ENCODE data around the gene LRRC74A.

The LRRC74A gene

DNA sequence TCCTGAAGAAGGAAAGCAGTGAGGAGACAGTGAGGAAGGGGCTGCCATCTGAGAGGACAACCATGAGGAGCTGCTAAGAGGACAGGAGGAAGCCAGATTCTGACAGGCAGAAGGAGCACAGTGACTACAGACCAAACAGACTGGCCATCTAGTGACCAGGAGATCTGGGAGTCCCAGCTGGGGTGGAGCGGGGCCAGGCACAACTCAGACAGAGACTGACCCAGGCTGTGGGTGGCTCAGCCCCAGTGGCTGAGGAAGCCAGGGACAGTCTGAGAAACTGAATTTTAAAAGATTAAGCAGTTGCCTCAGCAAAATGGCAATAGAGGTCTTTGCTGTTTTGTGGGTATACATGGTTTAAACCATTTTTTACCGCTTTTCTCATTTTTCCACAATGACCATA lies 28.9 kb downstream of the LRRC74A start:
- no peak for FAIRE-seq

DNA sequence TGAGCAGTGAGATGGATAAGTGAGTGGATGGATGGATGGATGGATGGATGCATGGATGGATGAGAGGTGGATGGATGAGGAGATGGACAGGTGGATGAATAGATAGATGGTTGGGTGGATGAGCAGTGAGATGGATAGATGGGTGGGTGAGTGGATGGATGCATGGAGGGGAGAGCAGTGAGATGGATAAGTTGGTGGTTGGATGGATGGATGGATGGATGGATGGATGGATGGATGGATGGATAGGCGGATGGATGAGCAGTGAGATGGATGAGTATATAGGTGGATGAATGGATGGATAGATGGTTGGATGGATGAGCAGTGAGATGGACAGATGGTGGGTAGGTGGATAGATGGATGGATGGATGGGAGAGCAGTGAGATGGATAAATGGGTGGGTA lies 30.6 kb downstream of the LRRC74A start:
- FAIRE-seq, result no peak

DNA sequence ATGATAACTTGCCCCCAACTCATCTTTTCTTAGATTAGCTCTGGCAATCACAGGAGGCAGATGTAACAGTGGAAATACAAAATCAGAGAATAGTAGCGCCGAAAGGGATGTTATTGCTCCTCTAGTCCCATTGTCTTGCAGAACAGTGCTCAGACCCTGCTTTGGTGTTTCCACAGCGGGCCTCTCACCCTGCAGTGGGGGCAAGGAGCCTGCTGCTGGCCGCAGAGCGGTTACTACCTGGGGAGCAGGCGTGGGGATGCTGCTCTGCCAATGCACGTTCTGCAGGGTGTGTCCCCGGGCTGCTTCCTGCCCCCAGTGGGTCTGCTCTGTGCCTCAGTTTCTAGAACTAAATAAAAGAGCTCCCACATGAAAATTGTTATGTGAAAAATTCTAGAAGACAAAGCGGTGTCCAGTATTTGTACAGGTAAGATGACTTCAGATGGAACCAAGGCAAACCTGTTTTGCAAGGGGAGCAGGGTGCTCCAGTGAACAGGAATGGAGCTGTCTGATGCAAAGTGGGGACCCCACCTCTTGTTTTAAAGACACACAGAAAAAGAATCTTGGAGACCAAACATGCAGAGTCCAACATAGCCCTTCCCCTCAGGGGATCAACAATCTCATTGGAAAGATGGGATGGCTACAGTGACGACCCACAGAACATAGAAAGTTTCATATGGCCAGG lies 35.5 kb downstream of the LRRC74A start:
- no peak for FAIRE-seq

DNA sequence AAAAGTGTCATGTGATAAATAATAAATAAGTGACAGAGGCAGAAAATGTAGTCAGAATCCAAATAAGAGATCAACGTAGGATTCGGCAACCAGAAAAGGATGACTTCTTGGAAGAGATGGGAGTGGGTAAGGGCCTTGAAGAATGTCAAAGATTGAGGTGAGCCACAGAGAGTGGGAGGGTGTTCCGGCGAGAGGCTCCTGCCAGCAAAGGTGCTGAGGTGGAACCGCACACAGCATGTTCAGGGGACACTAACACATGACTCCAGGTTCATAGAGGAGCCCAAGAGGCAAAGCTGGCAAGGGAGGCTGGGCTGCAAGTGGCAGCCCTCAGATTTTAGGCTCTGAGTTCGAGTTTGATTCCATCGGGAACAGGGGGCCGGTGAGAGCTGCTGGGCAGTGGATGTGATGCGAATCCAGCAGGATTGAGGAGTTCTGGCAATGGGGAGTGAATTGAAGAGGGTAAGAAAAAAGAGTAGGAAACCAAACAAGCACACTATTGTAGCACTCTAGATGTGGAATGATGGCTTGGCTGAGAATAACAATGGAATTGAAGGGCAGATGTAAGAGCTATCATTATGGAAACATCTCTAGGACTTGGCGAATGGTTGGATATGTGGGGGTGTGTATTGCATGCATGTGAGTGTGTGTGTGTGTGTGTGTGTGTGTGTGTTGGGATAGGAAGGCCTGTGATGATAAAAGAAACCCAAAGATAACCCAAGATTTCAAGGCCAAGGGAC lies 36.5 kb downstream of the LRRC74A start:
- no peak for FAIRE-seq

DNA sequence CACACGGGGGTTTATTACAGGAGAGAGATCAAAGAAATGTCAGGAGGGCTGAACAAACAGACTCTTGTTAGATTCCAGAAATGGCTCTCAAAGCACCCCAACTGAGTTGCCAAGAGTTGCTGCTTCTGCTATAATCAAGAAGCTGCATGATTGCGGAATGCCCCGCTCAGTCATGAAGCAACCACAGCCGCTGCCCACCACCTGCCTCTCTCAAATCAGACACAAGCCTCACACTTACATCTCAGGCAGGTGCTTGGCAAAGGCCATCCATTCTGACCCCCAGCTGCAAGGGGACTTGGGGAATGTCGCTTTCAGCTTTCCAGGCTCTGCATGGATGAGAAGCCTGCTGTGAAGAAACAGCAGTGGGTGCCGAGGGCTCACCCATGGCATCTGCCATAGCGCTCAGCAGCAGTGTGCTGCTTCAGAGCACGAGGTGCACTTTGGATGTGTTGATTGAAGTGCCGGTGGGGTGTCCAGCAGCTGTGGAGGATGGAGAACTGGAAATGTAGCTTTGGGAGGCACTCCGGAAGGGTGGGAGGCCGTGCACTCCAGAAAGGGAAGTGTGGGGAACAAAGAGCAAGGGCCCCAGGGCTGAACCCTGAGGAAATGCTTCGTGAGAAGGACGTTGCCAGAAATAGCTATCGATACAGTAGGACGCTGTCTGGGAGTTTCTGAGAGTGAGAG lies 37.7 kb downstream of the LRRC74A start:
- FAIRE-seq, result no peak

DNA sequence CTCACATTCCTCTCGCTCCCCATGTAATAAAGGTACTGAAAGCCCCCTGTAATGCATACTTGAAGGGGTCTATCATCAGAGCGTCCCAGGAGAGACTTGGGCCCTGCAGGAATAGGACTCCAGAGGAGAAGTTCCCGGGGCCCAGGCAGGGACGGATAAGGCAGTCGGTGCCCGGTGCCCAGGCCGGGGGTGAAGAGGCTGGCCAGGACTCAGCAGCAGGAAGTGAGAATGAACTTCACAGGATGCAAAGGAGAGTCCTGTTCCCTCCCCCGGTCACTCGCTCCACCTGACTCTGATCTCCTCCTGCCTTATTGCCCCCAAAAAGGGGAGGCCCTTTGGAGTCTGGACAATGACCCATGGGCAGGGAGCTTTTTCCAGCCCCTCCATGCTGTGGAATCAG lies 40.2 kb downstream of the LRRC74A start:
- FAIRE-seq, result no peak

DNA sequence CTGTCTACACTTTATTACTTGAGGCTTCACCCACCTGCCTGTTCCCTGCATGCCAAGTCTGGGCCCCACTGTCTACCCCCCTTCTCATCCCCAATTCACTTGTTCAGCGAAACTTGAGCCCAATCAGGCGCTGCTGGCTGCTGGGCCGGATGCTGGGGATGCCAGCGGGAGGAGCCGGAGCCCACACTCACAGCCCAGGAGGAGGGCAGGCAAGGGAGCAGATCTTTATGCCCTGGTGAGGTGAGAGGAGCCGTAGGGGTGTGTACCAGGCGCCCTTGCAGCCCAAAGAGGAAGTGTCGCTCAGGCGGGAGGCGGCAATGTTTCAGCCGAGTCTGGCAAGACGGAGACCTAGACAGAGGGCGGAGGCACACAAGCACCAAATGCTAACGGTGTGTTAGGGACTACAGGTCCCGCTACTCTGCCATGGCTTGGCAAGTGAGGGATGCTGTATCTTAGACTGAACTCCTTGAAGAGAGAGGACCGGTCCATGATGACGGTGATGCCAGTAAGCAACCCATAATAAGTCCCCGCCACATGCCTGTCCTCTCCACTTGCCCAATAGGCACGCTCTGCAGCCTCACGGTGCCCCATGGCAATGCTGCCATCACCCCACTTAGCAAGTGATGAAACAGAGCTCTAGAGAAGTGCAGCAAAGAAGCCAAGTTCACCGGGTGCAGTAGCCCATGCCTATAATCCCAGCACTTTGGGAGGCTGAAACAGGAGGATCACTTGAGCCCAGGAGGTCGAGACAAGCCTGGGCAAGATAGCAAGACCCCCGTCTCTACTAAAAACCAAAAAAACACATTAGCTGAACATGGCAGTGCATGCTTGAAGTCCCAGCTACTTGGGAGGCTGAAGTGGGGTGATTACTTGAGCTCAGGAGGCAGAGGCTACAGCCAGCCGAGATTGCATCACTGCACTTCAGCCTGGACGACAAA lies 41.6 kb downstream of the LRRC74A start:
- FAIRE-seq, result no peak

DNA sequence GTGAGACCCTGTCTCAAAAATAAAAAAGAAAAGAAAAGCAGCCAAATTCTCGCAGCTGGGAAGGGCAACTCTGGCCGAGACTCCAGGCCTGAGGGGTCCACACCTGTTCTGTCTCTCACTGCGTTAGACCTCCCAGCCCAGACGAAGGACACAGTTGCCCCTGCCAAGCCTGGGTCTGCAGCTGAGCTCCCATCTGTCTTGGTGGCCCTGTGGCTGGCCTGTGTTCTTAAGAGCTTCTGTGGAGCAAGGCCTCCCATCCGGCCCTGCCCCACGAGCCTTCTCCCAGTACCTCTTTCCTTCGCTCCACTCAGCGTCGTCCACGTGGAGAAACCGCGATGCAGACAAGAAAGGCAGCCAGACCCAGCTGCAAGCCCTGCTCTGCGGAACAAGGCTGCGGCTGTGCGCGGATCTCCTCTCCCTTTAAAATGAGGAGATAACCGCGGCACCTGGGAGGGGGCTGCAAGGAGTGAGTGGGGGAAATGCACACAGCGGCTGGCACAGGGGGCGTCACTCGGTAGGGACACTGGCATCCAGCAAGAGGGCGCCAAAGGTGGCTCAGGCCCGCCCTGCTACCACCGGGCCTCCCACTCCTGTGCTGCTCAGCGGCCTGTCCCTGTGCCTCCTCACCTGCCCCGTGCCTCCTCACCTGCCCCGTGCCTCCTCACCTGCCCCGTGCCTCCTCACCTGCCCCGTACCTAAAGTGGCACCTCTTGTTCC lies 42.4 kb downstream of the LRRC74A start:
- no peak for FAIRE-seq

DNA sequence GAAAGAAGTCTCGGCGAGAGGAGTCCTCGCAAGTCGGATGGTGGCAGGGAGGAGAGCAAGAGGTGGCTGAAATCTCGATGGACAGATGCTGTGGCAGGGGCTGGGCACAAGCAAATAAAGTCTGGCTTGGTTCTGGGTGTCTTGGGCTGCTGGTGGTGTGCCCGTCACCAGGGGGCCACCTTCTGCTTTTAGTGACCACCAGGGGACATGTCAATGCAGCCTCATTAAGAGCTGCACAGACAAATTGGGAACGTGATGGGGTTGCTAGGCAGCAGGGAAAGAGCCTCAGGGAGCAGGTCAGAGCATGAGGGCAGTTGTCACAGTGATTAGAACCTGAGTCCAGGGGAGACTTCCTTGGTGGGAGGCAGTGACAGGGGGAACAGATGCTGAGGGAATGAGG lies 44.0 kb downstream of the LRRC74A start:
- FAIRE-seq, result no peak

DNA sequence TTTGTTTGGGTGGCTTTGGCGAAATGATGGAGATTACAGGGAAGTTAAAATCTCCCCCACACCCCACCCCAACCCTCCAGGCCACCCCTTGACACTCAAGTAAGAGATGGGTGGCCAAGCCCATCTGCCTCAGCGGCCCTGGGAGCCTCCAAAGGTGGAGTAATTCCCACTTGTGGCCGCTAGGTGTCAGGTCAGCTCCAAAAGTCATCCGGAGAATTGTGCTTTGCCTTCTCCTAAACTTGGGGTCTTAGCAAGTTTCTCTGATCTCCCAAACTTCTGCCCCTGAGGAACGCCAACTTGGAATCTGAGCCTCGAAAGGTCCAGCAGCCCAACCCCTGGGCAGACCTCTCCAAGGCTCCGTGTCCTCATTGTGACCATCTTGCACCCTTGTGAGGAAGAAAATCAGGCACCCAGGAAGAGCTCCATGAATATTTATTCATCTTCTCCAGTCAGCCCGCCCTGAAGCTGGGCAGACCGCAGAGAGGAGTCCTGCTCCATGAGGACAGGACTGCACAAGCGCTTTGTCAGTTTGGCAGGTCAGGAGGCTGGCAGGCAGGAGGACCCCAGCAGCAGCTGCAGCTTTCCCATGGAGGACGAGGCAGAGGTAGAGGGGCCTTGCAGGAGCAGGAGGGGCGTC lies 46.7 kb downstream of the LRRC74A start:
- FAIRE-seq, result no peak

DNA sequence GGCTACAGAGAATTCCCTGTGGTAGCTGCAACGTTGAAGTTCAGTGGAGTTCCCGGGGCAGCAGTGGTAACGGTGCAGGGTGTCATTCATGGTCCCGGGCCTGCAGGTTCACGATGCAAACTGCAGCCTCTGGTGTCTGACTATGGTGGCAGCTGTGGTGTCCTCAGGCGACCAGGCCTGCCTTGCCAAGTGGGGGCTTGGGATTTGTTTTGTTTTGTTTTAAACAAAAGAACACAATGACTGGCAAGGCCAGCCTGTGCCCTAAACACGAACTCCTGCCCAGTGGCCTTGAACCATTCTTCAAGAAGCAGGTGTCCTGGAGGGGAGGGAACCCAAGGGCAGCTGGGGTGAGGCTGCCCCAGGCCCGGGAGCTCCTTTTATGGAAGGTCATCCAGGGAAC lies 48.5 kb downstream of the LRRC74A start:
- no peak for FAIRE-seq

DNA sequence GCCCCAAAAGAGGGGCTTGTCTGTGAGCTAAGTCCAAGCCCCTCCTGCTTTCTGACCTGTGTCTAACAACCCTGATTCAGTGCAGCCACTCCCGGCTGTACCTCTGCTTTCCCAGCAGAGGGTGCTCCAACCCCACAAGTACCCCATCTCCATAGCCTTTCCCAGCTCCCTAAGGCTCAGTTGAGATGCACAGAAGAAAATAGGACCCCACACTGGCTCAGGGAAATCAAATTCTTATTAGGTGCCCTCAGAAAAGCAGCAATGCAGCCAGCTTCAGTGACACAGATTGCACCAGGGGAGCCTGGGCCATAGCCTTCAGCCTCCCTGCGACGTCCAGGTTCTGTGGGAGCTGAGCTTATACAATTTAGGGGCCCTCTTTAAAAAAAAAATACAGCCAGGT lies 49.9 kb downstream of the LRRC74A start:
- FAIRE-seq, result no peak

DNA sequence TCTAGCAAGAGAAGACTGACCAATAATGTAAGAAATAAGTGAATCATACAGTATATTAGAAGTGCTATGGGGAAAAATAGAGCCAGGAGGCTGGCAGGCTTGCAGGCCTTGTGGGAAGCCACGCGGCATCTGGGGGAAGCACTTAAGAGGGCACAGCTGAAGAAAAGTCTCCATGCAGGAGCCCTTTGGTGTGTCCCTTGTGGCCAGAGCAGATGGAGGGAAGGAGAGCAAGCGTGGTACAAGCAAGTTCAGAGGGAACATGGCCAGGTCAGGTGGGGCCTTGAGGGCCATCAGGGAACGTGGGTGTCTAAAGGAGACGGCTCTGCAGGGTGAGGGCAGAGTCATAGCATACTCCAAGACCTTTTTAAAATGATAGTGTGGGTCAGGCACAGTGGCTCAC lies 51.7 kb downstream of the LRRC74A start:
- no peak for FAIRE-seq

DNA sequence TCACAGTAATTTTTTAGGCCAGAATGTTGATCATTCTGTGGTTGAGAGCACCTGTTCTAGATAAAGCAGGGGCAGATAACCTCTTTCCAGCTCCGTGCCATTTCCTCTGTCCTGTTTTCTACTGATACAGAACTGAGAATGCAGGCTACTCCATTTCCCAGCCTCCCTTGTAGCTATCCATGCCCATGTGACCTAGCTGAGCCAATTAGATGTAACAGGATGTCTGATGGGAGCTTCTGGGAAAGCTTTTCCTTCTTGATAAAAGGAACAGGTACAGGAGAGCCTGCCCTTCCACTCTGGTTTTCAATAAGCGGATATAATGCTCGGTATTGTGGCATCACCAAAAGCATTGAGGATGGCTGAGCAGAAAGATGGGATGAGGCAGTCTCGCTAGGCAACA lies 54.2 kb downstream of the LRRC74A start:
- FAIRE-seq, result no peak

DNA sequence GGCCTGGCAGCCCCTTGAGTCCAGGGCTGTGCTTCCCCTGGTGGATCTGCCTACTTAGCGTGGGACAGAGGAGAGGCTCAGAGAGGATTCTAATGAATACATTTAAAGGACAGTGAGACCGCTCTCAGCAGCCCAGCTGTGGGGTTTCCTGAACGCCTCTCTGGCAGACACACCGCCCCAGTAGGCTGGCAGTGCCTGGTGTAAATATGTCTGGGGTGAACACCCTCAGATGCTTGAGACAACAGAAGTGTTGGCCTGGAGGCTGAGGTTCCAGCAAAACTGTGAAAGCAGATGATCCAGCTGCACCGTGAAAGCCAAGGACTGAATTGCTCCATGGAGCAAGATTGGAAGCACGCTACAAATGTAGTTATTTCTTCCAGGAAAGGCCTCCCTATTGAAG lies 55.1 kb downstream of the LRRC74A start:
- no peak for FAIRE-seq

DNA sequence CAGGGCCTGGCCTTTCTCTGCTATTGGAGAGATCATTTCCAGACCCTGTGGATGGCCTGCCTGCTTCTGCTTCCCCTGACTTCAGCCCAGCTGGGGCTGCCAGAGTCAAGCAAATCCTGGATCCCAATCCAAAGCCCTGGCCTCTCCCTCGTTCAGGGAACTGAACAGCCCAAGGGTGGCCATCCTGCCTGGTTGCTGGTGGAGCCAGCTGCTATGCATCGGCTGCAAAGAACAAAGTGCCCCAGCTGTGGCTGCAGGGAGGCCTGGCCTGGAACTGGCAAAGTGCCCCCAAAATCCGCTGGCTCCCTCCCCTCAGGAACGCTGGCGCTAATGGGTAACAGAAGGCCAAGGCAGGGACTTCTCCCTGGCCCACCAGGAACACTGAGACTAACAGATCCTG lies 56.4 kb downstream of the LRRC74A start:
- no peak for FAIRE-seq

DNA sequence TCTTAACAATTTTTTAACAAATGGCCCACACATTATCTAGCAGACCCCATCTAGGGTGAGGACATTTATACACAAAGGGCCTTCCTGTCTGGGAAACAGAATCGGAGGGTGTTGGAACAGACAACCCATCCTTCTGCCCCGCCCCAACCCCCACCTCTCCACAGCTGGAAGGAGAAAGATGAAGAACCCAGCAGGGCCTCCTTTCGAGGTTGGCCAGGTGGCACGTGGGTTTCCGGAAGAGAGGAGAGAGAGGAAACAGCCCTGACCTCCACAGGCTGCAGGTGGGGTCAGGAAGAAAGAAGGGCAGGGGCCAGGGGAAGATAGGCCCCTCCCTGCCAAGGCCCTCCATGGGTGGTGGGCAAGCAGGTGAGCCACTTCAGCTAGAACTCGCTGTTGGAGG lies 57.2 kb downstream of the LRRC74A start:
- no peak for FAIRE-seq

DNA sequence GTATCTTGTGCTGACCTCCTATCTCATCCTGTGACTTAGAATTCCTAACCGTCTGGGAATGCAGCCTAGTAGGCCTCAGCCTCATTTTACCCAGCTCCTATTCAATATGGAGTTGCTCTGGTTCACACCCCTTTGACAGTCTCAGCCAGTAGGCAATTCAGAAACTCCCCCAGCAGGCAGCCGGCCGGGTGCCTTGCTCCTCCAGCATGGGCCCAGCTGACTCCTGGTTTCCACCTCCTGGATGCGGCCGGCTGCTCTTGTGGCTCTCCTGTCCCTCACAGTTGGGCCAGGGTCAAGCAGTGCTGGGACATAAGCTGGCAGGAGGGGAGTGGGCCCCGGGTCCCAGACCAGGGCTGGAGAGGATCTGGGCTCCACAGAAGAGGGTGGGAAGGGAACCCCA lies 58.2 kb downstream of the LRRC74A start:
- FAIRE-seq, result no peak

DNA sequence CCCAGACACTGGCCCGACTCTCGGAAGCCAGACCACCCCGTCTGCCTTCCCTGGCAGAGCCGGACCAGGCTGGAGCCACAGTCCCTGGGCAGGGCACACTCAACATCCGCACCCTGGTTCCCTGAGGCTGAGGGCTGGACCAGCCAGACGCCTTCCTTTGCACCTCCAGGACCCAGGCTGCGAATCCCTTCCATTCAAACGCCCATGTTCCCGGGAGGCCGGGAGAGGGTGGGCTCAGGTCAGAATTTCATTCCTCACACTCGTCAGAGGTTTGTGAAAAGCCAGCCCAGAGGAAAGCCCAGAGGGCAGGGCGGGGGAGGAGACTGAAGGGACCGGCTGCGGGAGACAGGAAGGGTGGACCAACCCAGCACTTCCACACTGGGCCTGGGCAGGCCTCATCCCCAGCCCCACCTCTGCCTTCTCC lies 58.7 kb downstream of the LRRC74A start:
- FAIRE-seq, result no peak

DNA sequence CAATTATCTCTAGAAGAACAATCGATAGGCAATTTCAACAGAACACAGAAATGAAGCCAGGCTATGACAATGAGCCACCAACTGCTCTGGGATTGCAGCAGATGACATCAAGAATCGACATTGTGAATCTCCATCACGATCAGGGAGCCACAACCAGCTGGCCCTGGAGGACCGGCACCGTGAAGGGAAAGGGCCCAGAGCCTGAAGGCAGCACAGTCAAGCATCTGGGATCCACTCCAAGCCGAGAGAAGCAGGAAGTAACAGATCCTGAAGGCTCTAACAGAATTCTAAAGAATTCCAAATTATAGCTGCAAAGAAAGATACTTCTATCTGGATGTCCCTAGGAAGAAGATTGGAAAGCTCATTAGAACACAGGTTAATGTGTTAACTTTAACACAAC lies 61.0 kb downstream of the LRRC74A start:
- FAIRE-seq, result no peak

DNA sequence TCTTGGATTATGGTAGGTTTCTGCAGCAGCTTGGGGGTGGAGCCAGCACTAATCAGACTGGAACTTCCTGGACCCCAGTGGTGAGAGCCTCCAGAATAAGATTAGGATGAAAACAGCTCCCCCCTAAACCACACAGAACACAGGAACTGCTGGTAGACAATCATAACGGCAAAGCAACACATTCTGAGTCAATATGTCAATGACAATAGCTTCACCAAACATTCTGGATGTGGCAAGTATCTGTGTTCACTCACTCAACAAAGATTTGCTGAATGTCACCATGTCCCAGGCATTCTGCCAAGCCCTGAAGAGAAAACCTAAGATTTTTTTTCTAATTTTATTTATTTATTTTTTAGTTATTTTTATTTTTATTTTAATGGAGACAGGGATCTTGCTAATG lies 65.2 kb downstream of the LRRC74A start:
- FAIRE-seq, result no peak

DNA sequence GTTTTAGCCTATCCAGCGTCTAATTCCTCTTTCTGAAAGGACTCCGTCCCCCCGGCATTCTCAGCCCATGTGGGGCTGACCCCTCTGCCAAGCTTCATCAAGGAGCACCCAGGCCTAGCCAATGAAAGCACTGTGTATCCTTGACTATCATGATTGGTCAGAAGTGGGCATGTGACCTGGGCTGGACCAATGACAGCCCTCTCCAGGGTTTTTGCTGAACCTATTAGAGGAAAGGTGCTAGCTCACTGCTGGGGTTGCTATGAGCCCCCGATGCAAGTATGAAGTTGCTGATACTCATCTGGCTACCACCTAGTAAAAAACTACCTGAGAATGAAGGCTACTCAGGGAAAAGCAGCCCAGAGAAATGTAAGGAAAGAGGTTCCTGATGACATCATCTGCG lies 68.1 kb downstream of the LRRC74A start:
- FAIRE-seq, result no peak

Measured in colon (tissue), 2 donors.